NCI-H2107 treated with DMSO at 0.1 percent for 48 hours (cell line): ENCODE data around the gene NUDT6.
"Not testable (repeated sequence)": the region's sequence is repeated elsewhere in the genome, so short reads cannot be mapped to it uniquely, and the experiment has no call there.

ENCODE experiments used
- DNase-seq: peaks from one replicate; lab custom pipeline; 2025; ENCODE audit not compliant: unreplicated experiment; lab: John Stamatoyannopoulos, UW

Gene NUDT6, protein sequence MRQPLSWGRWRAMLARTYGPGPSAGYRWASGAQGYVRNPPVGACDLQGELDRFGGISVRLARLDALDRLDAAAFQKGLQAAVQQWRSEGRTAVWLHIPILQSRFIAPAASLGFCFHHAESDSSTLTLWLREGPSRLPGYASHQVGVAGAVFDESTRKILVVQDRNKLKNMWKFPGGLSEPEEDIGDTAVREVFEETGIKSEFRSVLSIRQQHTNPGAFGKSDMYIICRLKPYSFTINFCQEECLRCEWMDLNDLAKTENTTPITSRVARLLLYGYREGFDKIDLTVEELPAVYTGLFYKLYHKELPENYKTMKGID

DNA sequence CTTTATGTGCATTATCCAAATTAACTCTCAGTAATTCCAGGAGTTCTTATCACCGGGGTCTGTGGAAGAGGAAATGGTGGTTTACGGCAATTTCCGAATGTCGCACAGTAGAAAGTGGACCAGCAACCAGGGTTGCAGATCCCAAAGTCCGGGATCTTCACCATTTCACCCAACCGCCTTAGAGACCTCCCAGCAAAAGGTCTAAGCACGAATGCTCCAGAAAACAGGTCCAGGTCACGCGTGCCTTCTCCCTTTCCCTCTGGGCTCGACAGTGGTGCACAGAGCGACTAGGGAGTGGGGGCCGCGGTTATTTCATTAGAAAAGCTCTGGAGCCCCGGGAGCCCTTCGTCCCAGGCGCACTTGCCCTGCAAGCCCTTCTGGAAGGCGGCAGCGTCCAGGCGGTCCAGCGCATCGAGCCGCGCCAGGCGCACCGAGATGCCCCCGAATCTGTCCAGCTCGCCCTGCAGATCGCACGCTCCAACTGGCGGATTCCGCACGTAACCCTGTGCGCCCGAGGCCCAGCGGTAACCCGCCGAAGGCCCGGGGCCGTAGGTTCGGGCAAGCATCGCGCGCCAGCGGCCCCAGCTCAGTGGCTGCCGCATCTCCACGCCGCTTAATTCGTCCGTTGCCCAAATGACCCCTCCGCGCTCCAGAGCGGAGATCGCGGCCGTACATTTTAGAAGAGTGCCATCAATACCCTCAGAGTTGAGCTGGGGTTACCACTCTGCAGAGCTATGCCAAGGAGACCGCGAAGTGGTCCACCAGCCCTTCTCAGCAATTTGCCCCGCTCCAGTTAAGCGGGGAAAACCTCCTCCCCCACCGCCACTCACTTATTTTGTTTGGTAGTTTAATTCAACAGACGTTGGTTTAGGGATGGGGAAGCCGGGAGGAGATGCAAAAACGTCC is at the start of gene NUDT6:
Gene NUDT6 (minus strand): TSS at position 627 of the 906 bp plus-strand sequence. CDS start 25 bp downstream, at position 602.
- DNase-seq = no peak

DNA sequence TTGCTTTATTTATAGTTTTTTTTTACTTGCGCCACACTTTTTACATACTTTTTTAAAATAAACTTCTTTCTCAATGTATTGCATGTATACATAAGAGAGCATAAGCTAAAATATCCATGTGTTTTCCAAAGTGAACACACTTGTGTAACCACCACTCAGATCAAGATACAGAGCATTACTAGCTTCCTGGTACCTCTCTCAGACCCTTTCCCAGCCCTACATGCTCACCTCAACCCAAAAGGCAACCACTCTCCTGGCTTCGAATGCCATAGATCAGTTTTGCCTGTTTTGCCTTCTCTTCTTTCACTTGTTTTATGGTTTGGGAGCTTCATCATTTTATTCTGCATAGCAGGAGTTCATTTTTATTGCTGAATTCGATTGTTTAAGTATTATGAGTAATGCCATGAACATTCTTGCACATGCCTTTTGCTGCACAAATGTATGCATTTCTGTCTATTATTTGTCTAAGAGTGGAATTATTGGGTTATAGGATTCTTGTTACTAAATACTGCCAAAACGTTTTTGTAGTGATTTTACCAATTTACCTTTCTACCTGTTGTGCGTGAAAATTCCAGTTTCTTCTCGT is 45.9 kb upstream of the NUDT6 start:
- DNase-seq = no peak

DNA sequence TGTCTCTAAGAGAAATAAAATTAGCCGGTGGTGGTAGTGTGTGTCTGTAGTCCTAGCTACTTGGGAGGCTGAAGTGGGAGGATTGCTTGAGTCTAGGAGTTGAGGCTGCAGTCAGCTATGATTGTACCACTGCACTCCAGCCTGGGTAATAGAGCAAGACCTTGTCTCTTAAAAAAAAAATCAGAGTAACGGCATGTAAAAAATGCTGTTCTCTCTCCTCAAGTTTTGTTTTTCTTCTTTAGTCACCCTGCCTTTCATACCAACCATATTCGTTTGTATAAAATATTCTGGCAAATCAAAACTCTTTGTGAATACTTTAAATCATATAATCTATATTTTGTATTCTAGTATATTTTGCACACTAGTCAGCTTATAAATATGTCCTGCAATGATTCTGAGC is 44.8 kb upstream of the NUDT6 start:
- no peak for DNase-seq

DNA sequence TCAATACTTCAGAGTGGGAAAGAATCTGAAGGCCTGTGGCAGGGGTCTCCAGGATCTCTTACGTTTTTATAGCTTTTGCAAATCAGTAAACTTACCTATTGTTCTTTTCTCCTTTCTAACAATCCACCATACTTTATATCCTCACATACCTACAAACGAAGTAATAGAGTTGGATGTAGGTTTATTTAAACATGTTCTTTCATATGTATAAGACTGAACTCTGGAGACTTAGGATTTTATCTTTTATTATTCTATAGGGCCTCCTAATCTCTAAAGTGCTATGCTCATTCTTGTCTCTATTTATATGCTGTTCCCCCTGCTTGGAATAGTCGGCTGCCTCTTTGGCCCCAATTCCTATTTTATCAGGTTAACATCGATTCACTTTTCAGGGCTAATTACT is 43.8 kb upstream of the NUDT6 start:
- DNase-seq = no peak

DNA sequence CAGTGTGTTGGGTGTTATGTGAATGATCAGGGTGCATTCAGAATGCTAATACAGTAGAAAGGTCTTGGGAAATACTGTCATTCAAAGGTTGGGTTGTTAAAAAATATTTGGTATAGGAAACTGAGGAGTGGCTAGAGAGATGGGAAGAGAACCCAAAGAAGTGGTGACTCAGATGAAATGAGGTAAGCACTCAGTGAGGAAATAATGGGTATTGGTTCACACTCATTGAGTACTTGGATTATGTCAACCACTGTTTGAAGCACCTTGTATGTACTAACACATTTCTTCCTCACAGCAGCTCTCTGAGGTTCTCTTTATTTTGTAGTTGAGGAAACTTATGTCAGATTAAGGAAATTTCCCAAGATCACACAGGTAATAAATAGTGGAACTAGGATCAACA is 40.8 kb upstream of the NUDT6 start:
- no peak for DNase-seq

DNA sequence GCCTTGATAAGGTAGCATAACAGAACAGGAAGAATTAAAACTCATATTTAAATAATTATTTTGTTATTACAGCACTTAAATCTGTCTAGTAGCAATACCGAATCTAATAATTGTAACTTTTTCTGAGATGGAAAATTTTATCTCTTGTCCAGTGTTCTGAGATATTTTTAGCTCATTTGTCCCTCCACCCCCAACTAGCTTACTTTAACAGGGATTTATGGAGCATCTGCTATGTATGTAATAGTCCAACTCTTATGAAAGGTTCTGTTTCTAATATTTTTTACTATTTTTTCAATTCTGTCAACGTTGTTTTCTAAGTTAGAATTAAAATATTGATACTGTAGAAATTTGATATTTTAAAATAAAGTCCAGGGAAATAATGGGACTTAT is 38.2 kb upstream of the NUDT6 start:
- no peak for DNase-seq

DNA sequence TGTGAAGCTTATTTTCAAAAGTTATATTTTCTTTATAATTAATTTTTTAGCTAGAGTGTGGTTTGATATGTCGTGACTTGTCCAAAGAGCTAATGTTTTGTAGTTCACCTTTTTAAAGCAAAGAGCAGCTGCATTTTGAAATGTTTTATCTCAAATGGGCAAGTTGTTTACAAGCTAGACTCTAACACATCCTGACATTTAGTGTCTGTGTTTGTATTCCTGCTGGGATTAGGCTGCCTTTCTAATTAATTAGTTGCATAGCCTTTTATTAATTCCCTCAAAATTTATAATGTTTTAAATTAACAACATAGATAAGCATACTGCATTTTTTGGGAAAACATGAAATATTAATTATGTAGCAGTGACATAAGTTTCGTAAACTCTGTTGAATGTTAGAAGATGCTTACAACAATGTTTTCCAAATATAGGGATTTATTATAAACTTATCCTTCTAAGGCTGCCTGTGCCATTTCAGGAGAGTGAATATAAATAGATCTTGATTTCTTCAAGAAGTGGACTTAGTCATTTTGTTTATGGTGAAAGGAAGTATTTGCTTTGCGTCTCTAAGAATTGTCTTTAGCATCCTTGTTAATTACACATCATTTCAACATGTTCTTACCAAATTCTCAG is 37.7 kb upstream of the NUDT6 start:
- no peak for DNase-seq

DNA sequence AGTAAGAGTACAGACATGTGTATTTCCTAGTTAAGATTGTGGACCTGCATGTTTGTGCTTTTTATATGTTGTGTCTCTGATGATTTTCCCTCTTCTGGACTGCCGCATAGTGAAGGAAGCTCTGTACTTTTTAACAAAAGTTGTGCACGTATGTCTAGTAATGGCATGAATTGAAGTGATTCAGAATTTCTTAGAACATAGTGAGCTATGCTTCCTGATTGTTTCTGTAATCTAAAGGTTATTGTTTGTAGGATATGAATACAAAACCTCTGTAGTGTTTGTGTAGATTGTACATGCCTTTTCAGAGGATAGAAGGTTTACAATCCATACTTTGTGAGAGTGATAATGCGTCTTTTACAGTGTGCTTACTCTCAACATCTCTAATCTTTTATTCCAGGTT is 37.0 kb upstream of the NUDT6 start:
- DNase-seq = no peak

DNA sequence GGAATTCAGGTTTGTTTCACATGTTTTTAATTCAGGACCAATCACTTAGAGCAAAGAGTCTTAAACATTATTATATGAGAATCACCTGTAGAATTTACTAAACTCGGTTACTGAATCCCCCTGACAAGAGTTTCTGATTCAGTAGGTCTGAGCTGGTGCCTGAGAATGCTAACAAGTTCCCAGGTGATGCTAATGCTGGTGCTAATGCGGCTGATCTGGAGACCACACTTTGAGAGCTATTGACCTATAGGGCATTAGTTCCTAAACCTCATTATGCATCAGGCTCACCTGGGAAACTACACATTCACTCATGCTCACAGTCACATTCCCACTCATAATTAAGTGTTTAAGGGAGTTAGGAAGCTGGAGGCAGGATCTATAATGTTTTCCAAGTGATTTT is 36.1 kb upstream of the NUDT6 start:
- DNase-seq = no peak

DNA sequence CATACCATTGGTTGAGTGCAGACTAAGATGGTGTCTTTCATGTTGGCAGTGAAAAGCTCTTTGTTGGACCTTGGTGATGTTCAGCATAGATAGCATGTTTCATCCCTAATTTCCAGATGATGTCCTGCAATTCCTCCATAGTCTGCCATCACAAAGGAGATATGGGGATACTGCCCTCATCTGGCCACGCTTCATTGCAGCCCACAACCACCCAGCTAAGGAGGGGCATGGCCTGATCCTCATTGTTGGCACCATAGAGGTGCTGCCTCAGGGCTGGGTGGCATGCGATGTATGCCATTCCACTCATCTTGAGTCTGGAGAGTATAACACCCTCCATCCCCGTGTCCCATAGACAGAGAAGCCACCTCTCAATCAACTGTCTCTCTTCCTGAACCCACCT is 31.5 kb upstream of the NUDT6 start:
- DNase-seq = no peak

DNA sequence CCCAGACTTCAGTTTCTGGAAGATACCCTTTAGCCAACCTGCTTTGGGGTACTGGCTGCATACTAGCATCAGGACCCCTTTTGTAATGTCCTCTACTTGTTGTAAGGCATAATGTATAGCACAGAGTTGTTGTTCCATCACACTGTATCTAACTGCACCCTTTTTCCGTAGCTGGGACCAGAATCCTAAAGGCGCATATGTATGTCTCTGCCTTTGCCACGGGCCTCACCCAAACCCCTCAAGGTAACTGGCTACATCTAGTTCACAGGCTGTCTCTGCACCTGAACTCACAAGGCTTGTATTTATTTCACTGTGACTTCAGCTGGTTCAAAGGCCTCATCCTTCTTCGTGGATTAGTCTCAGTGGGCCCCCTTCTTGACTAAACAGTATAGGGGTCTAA is 29.6 kb upstream of the NUDT6 start:
- DNase-seq = no peak

DNA sequence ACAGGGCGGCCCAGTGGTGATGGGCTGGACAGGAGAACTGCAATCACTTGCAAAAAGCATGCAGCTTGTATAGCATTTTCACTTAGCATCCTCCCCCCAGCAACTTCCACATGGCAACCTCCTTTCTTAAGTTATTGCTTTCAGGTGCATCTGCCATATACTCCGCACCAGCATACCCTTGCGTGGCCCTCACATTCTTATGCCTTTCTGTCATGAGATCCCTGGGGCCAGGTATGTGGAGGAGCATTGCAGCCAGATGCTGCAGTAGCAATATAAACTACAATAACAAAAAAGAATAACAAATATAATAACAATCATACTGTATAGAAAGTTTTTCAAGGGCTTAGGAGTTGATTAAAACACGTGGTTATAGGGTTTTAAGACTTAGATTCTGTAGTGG is 26.3 kb upstream of the NUDT6 start:
- DNase-seq = no peak

DNA sequence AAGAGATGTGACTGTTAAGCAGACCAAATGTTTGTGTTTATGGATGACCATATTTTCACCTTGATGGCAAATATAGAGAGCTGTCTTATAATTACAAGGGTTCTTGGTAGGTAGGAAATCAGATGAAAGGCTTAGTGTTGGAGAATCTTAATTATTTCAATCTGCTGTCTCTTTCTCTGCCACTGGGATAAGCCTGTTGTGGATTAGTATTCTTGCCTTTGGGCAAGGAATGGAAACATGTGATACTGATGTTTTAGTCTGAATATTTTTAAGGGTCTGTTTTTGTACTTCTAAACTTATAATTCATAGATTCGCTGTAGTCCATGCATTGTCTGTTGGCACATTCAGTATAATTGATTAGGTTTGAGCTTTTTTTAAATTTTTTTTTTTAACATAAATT is 23.7 kb upstream of the NUDT6 start:
- DNase-seq = no peak

DNA sequence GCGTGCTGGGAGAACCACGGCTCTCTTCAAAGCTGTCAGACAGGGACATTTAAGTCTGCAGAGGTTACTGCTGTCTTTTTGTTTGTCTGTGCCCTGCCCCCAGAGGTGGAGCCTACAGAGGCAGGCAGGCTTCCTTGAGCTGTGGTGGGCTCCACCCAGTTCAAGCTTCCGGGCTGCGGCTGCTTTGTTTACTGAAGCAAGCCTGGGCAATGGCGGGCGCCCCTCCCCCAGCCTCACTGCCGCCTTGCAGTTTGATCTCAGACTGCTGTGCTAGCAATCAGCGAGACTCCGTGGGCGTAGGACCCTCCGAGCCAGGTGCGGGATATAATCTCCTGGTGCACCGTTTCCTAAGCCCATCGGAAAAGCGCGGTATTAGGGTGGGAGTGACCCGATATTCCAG is 22.7 kb upstream of the NUDT6 start:
- not testable (repeated sequence) for DNase-seq

DNA sequence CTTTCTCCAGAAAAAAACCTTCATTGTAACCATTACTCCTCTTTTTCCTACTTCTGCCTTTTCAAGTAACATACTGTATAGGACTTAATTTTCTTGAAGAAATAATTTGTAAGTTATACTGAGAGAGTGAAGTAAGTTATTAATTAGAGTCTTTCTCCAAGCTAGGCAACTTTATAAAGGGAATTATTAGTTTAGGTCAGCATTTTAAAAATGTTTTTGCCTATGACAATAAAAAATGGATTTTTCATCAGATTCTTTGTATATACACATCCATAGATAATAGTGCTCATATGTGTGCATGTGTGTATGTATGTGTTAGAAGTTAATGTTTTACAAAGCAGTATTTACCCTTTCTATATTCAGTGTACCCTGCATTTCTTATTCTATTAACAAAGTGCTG is 10.4 kb upstream of the NUDT6 start:
- no peak for DNase-seq

DNA sequence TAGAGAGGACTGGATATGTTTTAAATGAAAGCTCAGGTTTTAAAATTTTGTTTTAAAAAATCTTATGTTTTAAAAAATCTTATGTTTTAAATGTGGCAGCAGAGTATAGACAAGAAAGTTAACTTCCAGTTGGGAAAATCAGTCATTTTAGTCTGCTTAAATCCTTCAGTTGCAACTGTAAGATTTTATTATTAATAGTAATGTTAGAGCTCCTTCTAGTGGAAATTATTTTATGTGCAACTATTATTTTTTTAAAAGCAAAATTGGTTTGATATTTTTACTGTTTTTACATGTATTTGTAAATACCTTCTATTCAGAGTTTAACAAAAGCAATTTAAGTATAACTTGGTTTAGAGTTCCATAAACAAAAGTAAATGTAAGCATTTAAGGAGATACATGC is 8.5 kb upstream of the NUDT6 start:
- DNase-seq = no peak

DNA sequence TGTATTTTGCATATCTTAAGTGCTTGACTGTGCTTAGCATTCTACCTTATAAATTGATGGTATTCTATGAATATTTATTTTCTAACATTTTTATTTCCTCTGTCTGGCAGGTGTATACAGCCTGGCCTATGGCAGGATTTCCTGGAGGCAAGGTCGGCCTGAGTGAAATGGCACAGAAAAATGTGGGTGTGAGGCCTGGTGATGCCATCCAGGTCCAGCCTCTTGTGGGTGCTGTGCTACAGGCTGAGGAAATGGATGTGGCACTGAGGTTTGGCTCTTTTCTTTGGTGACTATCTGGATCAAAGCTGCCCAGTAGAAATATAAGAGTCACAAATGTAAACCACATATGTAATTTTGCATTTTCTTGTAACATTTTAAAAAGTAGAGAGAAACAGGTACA is 6.5 kb upstream of the NUDT6 start:
- no peak for DNase-seq

DNA sequence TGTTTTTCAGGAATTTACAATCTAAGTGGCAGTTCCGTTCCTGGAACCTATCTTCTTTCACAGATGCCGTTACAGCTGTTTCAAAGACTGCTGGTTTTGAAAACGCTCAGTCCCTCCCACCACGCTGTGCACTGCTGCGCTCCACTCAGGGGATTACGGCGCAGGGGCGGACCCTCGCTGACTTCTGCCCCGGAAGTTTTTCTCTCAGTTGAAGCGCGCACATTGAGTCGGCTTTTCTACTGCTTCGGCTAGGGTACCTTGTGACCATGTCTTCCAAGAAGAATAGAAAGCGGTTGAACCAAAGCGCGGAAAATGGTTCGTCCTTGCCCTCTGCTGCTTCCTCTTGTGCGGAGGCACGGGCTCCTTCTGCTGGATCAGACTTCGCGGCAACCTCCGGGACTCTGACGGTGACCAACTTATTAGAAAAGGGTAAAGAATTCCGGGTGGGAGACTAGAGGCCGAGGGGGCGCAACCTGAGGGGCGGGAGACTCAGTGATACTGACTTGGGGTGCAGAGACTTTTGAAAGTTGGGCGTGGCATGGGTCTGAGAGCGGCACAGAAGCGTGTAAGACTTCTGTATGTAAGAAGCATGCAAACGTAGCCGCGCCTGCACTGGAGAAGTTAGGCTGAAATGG is 597 bp upstream of the NUDT6 start:
- peak; percentile 27 for DNase-seq

DNA sequence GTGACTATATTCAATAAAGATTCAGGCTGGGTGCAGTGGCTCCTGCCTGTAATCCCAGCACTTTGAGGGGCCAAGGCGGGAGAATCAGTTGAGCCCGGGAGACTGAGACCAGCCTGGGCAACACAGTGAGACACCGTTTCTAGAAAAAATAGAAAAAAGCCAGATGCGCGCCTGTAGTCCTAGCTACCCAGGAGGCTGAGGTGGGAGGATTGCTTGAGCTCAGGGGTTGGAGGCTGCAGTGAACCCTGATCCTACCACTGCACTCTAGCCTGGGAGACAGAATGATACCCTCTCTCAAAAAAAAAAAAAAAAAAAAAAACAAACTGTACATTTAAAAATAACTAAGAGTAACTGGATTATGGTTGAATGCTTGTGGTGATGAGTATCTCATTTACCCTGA is 1.1 kb downstream of the NUDT6 start:
- DNase-seq = no peak

DNA sequence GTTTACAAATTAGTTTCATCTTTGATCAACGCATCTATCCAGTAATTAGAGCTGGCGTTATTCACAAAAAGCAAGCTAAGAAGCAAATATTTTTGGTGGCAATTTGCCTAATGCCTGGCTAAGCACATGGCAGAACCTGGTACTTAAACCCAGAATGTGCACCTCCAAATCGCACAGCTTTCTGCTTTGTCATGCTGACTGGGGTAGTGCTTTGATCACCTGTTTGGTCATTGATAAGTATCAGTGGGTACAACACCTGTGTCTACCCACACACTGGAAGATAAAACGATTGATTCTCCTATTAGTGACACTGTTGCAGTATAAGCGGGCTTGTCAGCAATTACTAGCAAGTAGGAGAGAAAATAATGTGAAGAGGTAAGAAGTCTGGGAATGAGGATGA is 1.9 kb downstream of the NUDT6 start:
- DNase-seq = no peak

DNA sequence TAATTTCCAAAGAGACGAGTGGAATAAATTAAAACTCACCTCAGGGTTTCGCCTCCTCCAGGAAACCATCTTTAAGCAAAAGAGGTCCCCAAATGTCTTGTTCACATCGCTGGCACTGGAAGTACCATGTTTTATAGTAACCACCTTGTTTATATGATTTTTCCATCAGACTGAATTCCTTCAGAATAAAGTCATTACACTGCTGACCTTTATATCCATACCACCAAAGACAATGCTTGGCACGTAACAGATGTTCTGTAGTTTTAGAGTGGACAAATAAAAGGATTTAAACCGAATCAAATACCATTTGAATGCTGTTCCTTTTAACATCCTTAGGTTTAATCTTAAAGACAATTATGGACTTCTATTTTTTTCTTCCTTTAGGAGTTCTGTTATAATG is 4.7 kb downstream of the NUDT6 start:
- no peak for DNase-seq
